Right lobe of liver (tissue), 4 donors: ENCODE results near the gene VTN.

ENCODE experiments used
- CTCF ChIP-seq, 4 donors: fragments of 200-600 bp in 3 of 4; fragments of 450-650 bp in 1 of 4; IDR thresholded peaks; one replicate each; pipeline versions ENCODE4 v1.5.1 to v1.8.0; 2016 to 2022; ENCODE audit warnings: antibody characterized with exemption in 4 of 4, mild to moderate bottlenecking in 2 of 4
- POLR2A ChIP-seq: fragments of 450-650 bp; IDR thresholded peaks from one replicate; pipeline ENCODE4 v1.6.1; 2017; ENCODE audit warnings: antibody characterized with exemption, mild to moderate bottlenecking
- donor health status: DM: no; HTN: no; CAD: no.
- donor health status: DM: no; HTN: no; CAD: no.
- donor health status: DM: no; HTN: yes; CAD: no.

GRCh38 chr17:28370744-28371103 is 617 bp upstream of the VTN start:
- TF ChIP-seq POLR2A (no peak), CTCF (IDR thresholded peaks at IDR 0.05) (no peak)
